Neutrophil (primary cell): ENCODE results near the gene MRTFB.

Experiments used
- H3K27ac ChIP-seq: fragments of 200-600 bp; sonication (generic); 2 replicates; pipeline ENCODE4 v1.5.1; 2016; ENCODE audit warnings: mild to moderate bottlenecking, moderate library complexity
- H3K27me3 ChIP-seq: fragments of 200-600 bp; sonication (generic); 2 replicates; pipeline ENCODE4 v1.6.0; 2016; ENCODE audit warnings: mild to moderate bottlenecking
- H3K36me3 ChIP-seq: fragments of 200-600 bp; sonication (generic); 2 replicates; pipeline ENCODE4 v1.5.1; 2017
- H3K4me1 ChIP-seq, 2 experiments: fragments of 200-600 bp in 1 of 2; sonication (generic) in 1 of 2; 1 replicate in 1 of 2; 2 replicates in 1 of 2; pipeline versions ENCODE4 v1.5.1 to v1.6.1; 2013 to 2016; ENCODE audit warnings: low read depth in 1 of 2, low read length in 1 of 2, mild to moderate bottlenecking in 1 of 2, moderate library complexity in 1 of 2; ENCODE audit not compliant: control insufficient read depth in 1 of 2, insufficient read depth in 1 of 2
- H3K4me3 ChIP-seq, 2 experiments: fragments of 200-600 bp in 1 of 2; sonication (generic) in 1 of 2; 1 replicate in 1 of 2; 2 replicates in 1 of 2; pipeline ENCODE4 v1.5.1; 2013 to 2016; ENCODE audit warnings: low read depth in 1 of 2, low read length in 1 of 2, mild to moderate bottlenecking in 1 of 2, moderate library complexity in 1 of 2
- H3K9me3 ChIP-seq: fragments of 200-600 bp; sonication (generic); 2 replicates; pipeline ENCODE4 v1.5.1; 2016
- TF ChIP-seq, protein P1 (sequence below): fragments of 200-600 bp; sonication (generic); IDR thresholded peaks from 2 replicates; pipeline ENCODE4 v1.5.1; 2016; ENCODE audit warnings: antibody characterized with exemption

MRTFB gene

DNA sequence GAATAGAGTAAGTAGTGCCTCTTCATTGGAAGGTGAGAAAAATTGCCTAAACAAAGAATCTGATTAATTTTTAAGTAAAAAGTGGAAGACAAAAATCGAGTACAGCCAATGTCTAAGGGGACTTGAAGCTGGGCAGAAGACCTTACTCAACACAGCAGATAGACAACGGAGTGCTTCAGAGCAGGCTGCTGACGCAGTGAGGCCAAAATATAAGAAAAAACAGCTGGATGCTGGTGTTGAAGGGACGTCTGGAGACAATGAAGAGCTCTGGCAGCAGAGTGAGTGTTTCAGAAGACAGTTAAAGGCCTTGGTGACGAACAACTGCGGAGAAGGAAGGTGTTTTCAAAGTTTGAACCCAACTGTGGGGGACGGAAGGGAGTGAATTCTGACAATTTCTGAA is 169.8 kb downstream of the MRTFB start:
- no peaks in the 10 kb centered on the region for H3K9me3 ChIP-seq
- H3K4me3 ChIP-seq = no peak overlapping the region
- no peaks in the 10 kb centered on the region for H3K4me1 ChIP-seq
- no peaks in the 10 kb centered on the region for H3K36me3 ChIP-seq
- TF ChIP-seq, protein P1, sequence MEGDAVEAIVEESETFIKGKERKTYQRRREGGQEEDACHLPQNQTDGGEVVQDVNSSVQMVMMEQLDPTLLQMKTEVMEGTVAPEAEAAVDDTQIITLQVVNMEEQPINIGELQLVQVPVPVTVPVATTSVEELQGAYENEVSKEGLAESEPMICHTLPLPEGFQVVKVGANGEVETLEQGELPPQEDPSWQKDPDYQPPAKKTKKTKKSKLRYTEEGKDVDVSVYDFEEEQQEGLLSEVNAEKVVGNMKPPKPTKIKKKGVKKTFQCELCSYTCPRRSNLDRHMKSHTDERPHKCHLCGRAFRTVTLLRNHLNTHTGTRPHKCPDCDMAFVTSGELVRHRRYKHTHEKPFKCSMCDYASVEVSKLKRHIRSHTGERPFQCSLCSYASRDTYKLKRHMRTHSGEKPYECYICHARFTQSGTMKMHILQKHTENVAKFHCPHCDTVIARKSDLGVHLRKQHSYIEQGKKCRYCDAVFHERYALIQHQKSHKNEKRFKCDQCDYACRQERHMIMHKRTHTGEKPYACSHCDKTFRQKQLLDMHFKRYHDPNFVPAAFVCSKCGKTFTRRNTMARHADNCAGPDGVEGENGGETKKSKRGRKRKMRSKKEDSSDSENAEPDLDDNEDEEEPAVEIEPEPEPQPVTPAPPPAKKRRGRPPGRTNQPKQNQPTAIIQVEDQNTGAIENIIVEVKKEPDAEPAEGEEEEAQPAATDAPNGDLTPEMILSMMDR = no peak
- H3K27me3 ChIP-seq = no peaks in the 10 kb centered on the region
- no peak overlapping the region for H3K27ac ChIP-seq

DNA sequence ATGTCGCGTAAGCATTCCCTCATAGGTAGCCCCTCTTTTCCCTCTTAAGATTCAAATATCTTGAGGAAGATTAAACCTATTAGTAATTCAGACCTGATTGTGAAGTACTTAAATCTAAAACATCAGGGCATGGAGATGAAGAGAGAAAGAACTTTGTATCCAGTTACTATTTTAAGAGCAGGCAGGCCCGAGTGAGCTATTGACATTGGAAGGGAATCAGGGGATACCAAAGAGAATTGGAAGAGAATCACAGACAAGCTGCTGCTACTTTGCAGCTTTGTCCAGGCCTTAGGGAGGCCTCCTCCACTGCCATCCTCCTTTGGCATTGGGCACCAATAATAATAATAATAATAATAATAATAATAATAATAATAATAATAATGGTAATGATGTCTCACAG is 170.5 kb downstream of the MRTFB start:
- Histone ChIP-seq H3K4me3 (no peak overlapping the region), H3K4me1 (no peaks in the 10 kb centered on the region)

DNA sequence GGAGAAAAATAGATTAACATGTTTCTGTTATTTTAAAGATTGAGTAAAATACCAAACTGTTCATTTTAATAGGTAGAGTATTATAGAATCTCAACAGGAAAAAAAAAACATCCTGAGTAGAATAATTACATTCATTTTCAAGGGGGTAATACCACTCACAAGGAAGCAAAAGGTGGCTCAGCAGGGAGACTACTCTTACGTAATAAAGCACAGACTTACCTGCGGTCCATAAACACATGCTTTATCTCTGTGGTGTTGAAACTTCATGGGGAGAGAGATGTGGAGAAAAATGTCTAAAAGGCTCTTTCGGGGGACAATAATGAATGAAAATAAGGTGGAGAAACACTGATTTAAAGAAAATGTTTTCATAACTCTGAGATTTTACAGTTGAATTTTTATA is 171.7 kb downstream of the MRTFB start:
- no peaks in the 10 kb centered on the region for H3K27me3 ChIP-seq
- H3K4me1 ChIP-seq = no peaks in the 10 kb centered on the region
- TF ChIP-seq, protein P1 = no peak
- no peak overlapping the region for H3K27ac ChIP-seq
- H3K4me3 ChIP-seq = no peak overlapping the region
- peaks cover 14% of the 10 kb centered on the region for H3K36me3 ChIP-seq
- H3K9me3 ChIP-seq = no peaks in the 10 kb centered on the region

More for the DNA sequence above, 170.5 kb downstream of the MRTFB start:
- no peaks in the 10 kb centered on the region for H3K9me3 ChIP-seq
- no peaks in the 10 kb centered on the region for H3K27me3 ChIP-seq
- no peak overlapping the region for H3K27ac ChIP-seq
- TF ChIP-seq, protein P1 = no peak
- H3K36me3 ChIP-seq = peaks cover 3% of the 10 kb centered on the region

DNA sequence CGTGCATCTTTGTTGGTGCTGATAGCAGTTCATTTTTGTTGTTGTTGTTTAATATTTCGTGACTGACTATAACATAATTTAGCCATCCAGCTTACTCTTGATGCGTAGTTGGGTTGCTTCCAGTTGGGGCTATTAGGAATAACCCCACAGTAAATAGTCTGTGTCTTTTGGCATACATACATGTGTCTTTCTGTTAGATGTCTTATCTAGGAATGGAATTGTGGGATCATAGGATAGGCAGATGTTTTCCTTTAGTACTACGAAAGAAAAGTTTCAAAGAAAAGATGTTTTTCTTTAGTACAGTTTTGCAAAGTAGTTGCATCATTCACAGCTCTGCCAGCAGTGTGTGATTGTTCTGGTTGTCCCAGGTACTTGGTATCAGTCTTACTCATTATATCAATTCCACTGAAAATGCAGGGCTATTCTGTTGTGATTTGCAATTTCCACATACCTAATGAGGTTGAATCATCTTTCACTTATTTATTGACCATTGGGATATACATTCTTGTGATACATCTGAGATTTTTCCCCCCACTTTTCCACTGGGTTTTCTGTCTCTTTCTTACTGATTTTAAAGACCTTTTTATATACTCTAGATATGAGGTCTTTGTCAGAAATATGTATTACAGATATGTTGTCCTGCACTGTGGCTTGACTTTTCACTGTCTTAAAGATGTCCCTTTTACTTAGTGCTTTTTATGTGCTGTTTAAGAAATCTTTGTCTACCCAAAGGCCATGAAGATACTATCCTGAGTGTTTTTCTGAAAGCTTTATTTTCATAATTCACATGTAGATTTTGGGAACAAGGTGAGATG is 173.3 kb downstream of the MRTFB start:
- Histone ChIP-seq H3K4me1 (no peaks in the 10 kb centered on the region), H3K27ac (no peak overlapping the region), H3K4me3 (no peak overlapping the region), H3K9me3 (no peaks in the 10 kb centered on the region), H3K36me3 (peaks cover 15% of the 10 kb centered on the region), H3K27me3 (no peaks in the 10 kb centered on the region)
- TF ChIP-seq, protein P1 = no peak

DNA sequence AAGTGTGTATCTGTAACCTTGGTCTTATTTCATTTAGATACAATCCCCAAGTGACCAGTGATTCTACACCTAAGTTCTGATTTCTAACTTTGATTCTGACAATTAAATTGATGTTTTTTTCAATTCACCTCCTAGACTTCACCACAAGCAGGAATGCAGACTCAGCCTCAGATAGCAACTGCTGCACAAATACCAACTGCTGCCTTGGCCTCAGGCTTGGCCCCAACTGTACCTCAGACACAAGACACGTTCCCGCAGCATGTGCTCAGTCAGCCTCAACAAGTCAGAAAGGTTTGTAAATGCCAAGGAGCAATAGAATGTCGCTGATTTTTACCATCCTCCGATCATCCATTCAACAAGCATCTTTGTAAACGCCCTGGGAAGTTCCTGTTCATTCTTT is 177.7 kb downstream of the MRTFB start:
- H3K36me3 ChIP-seq = peaks cover 25% of the 10 kb centered on the region
- no peaks in the 10 kb centered on the region for H3K27me3 ChIP-seq
- TF ChIP-seq, protein P1 = no peak
- no peak overlapping the region for H3K4me3 ChIP-seq
- H3K27ac ChIP-seq = no peak overlapping the region
- H3K9me3 ChIP-seq = no peaks in the 10 kb centered on the region
- H3K4me1 ChIP-seq = no peaks in the 10 kb centered on the region
